GM13977 (cell line): ENCODE data around the gene ACTN4.

ENCODE experiments used
- DNase-seq: peaks from one replicate; pipeline ENCODE4 v3.0.0; 2012; ENCODE audit warnings: low spot score
- in situ Hi-C: fragments of 300-500 bp; cut with MboI; formaldehyde crosslinking; loops from one replicate; pipeline ENCODE4 v1.12.0; 2022; ENCODE audit warnings: low sequenced_read_pairs, low pct_unique_long_range_greater_than_20kb, mixed read lengths, inconsistent platforms; ENCODE audit not compliant: unreplicated experiment
- TF ChIP-seq, protein P1 (sequence below): IDR thresholded peaks from 2 replicates; pipeline ENCODE4 v1.5.1; 2012; ENCODE audit warnings: mild to moderate bottlenecking, control low read depth; ENCODE audit not compliant: insufficient read depth; ENCODE audit errors: extremely low read depth, missing control alignments

Gene ACTN4

DNA sequence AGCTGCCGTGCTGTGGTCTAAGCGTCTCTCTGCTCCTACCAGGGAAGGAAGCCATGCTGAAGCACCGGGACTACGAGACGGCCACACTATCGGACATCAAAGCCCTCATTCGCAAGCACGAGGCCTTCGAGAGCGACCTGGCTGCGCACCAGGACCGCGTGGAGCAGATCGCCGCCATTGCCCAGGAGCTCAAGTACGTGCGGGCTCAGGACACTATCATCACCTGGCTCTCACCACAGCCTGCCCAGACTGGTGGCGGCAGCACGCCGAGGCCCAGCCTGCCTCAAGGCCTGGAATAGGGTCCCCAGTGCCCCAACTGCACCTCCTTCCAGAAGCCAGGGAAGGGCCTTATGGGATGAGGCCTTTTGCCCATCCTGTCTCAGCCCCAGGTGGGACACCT is 74.0 kb downstream of the ACTN4 start:
- TF ChIP-seq, protein P1, sequence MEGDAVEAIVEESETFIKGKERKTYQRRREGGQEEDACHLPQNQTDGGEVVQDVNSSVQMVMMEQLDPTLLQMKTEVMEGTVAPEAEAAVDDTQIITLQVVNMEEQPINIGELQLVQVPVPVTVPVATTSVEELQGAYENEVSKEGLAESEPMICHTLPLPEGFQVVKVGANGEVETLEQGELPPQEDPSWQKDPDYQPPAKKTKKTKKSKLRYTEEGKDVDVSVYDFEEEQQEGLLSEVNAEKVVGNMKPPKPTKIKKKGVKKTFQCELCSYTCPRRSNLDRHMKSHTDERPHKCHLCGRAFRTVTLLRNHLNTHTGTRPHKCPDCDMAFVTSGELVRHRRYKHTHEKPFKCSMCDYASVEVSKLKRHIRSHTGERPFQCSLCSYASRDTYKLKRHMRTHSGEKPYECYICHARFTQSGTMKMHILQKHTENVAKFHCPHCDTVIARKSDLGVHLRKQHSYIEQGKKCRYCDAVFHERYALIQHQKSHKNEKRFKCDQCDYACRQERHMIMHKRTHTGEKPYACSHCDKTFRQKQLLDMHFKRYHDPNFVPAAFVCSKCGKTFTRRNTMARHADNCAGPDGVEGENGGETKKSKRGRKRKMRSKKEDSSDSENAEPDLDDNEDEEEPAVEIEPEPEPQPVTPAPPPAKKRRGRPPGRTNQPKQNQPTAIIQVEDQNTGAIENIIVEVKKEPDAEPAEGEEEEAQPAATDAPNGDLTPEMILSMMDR = no peak
- DNase-seq = no peak
- in situ Hi-C loops = no loop called here

DNA sequence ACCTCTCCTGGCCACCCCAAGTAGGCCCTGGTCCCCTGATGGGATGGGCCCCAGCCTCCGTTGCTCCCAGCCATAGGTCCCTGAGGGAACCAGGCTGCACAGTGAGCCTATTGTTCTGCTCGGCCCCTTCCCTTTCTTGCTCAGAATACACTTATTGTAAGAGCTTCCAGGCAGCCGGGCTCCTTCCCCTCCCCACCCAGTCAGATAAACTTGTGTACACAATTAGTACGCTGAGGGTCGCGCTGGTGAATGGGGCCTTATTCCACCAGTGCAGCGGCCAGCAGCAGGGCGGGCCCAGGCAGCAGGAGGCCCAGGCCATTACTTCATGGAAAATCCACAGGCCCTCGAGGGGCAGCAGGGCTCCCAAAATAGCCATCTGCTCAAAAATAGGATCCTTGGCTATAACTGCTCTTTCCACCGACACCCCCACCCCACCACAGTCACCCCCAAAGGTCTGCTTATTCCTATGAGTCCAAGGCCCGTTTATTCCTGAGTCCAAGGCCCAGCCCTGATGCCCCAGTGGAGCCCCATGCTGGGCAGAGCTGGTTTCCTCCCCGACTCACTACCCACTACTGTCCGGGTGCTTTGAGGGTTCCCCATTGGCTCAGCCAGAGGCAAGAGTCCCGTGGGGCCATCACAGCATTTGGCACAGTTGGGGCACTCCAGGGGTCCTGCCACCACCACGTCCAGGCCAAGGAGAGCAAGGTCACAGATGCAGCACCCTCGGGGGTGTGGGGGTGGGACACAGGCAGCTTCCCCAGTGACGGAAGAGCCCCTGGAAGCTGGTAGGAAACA is 74.7 kb downstream of the ACTN4 start:
- in situ Hi-C loops = no loop called here
- DNase-seq = no peak
- TF ChIP-seq, protein P1 = no peak

DNA sequence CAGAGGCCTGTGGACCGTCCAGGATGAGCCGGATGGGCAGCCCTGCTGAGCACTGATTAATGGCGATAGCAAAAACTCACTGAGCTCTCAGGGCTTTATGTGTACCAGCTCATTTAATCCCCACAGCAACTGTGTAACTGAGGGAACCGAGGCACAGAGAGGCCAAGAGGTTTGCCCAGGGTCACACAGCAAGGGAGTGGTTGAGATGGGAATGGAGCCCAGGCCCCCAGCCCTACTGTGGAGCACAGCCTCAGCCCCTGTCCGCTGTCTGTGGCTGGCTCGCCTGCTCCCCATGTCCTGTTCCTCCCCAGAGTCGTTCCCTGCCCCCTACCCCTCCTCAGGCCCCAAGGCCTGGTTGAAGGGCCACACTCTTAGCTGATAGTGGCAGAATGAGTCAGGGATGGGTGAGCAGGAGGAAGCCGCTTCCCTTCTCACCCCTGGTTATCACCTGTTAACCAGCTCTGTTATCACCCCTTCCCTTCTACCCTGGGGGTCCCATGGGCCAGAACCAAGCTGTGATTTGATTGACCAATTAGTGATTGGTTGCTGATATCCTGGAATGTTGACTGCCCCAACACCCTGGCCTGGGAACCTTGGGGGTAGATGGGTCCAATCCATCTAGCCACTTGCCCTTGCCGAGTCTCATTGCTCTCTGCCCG is 75.6 kb downstream of the ACTN4 start:
- in situ Hi-C loops = no loop called here
- no peak for DNase-seq
- TF ChIP-seq, protein P1 = no peak

DNA sequence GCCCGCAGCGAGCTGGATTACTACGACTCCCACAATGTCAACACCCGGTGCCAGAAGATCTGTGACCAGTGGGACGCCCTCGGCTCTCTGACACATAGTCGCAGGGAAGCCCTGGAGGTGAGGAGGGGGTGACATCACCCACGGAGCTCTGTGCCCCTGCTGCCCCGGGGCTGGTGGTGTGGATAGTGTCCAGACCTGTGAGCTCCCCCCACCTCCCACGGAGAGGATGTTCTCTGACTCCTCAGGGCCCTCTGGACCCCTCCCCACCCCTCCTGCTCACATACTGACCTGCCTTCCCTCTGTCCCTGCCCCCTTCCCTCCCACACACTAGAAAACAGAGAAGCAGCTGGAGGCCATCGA is 76.1 kb downstream of the ACTN4 start:
- TF ChIP-seq, protein P1 = no peak
- no peak for DNase-seq
- in situ Hi-C loops = no loop called here

DNA sequence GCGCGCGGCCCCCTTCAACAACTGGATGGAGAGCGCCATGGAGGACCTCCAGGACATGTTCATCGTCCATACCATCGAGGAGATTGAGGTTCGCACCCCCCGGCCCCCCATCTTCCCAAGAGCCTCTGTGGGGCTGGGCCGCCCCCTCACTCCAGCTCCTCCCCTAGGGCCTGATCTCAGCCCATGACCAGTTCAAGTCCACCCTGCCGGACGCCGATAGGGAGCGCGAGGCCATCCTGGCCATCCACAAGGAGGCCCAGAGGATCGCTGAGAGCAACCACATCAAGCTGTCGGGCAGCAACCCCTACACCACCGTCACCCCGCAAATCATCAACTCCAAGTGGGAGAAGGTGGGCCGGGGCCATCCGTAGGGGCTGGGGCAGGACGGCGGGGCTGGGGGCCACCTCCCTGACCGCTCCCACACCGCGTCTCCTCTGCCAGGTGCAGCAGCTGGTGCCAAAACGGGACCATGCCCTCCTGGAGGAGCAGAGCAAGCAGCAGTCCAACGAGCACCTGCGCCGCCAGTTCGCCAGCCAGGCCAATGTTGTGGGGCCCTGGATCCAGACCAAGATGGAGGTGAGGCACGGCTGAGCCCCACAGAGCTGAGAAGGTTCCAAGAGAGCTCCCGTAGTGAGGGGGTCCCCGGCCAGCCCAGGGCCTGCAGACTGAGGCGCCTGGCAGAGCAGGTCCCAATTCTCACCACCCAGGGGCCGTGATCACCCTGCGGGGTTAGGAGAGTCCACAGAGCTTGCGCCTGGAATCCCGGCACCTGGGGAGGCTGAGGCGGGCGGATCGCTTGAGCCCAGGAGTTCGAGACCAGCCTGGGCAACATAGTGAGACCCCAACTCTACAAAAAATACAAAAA is 76.8 kb downstream of the ACTN4 start:
- TF ChIP-seq, protein P1 = no peak
- in situ Hi-C loops = no loop called here
- no peak for DNase-seq

DNA sequence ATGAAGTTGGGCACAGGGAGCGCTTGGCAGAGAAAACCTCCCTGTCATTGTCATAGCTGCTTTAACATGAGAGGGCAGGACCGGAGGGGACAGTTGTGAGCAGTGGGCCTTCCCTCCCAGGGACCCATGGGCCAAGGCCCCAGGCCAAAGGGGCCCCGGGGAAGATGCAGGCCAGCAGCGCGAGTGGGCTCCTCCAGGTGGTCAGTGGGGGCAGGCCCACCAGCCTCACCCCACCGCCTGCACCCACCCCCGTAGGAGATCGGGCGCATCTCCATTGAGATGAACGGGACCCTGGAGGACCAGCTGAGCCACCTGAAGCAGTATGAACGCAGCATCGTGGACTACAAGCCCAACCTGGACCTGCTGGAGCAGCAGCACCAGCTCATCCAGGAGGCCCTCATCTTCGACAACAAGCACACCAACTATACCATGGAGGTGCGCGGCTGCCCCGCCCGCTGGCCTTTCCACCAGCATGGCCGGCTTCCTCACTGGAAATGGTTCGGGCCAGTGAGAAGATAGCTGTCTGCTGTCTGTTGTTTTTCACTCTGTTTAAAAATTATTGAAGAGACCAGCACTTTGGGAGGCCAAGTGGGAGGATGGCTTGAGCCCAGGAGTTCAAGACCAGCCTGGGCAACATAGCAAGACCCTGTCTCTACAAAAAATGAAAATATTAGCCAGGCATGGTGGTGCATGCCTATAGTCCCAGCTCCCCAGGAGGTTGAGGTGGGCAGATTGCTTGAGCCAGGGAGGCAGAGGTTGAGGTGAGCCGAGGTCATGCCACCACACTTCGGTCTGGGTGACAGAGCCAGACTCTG is 78.2 kb downstream of the ACTN4 start:
- in situ Hi-C loops = loop anchor here (25.0 kb wide), 1 partner anchor 187 kb away; the partner anchor contains the start of gene CCER2
- TF ChIP-seq, protein P1 = no peak
- DNase-seq = no peak
